Thyroid gland (tissue), 4 donors: ENCODE results near the gene ZKSCAN8.
"Not testable (repeated sequence)": the region's sequence is repeated elsewhere in the genome, so short reads cannot be mapped to it uniquely, and the experiment has no call there.

Experiments used
- CTCF ChIP-seq, 6 experiments: fragments of 200-600 bp in 3 of 6; fragments of 450-650 bp in 3 of 6; sonication (generic) in 3 of 6; IDR thresholded peaks; one replicate each; pipeline ENCODE4 v1.5.1; 2016 to 2019; ENCODE audit warnings: antibody characterized with exemption in 6 of 6, mild to moderate bottlenecking in 2 of 6, inconsistent platforms in 1 of 6, moderate library complexity in 1 of 6
- POLR2A ChIP-seq, 2 donors: fragments of 450-650 bp; IDR thresholded peaks; one replicate each; pipeline ENCODE4 v1.6.1; 2017; ENCODE audit warnings: antibody characterized with exemption in 2 of 2, mild to moderate bottlenecking in 2 of 2, moderate library complexity in 1 of 2

- TF ChIP-seq CTCF, POLR2A (IDR thresholded peaks at IDR 0.05): not testable (repeated sequence)
Measured at GRCh38 chr6:28102699-28103098, 39.0 kb upstream of the ZKSCAN8 start.
